Stromal cell of bone marrow (primary cell): ENCODE measurements around the gene GRIA4.
A peak's percentile ranks its signal among the peaks of the same experiment; 100 is the strongest.

Experiments
- DNase-seq: peaks from one replicate; pipeline ENCODE4 v3.0.0-alpha.2; 2012; ENCODE audit warnings: low read depth

The GRIA4 gene

GRCh38 chr11:105639527-105639926, 29.7 kb downstream of the GRIA4 start:
- DNase-seq = no peak

GRCh38 chr11:105641433-105641832, 31.6 kb downstream of the GRIA4 start:
- no peak for DNase-seq

GRCh38 chr11:105642870-105643269, 33.0 kb downstream of the GRIA4 start:
- no peak for DNase-seq

GRCh38 chr11:105644839-105645573, 35.1 kb downstream of the GRIA4 start:
- no peak for DNase-seq

GRCh38 chr11:105647780-105648179, 37.9 kb downstream of the GRIA4 start:
- no peak for DNase-seq

- DNase-seq = no peak
These were observed 38.9 kb downstream of the GRIA4 start for GRCh38 chr11:105648762-105649161.

- DNase-seq = no peak
These were observed 55.4 kb downstream of the GRIA4 start for GRCh38 chr11:105665281-105665680.

GRCh38 chr11:105667441-105667840, 57.6 kb downstream of the GRIA4 start:
- no peak for DNase-seq

GRCh38 chr11:105670811-105671210, 60.9 kb downstream of the GRIA4 start:
- DNase-seq = no peak

- peak; percentile 13 for DNase-seq
These were observed 63.2 kb downstream of the GRIA4 start for GRCh38 chr11:105673089-105673488.

GRCh38 chr11:105689631-105690030, 79.8 kb downstream of the GRIA4 start:
- DNase-seq = no peak

GRCh38 chr11:105690467-105690866, 80.6 kb downstream of the GRIA4 start:
- no peak for DNase-seq

GRCh38 chr11:105693075-105693759, 83.3 kb downstream of the GRIA4 start:
- no peak for DNase-seq

GRCh38 chr11:105696000-105696399, 86.1 kb downstream of the GRIA4 start:
- DNase-seq = no peak

- DNase-seq = no peak
These were observed 87.4 kb downstream of the GRIA4 start for GRCh38 chr11:105697291-105697690.

GRCh38 chr11:105699203-105699602, 89.3 kb downstream of the GRIA4 start:
- no peak for DNase-seq

GRCh38 chr11:105700271-105700670, 90.4 kb downstream of the GRIA4 start:
- no peak for DNase-seq

- DNase-seq = no peak
These were observed 91.2 kb downstream of the GRIA4 start for GRCh38 chr11:105701098-105701497.

- DNase-seq = no peak
These were observed 96.1 kb downstream of the GRIA4 start for GRCh38 chr11:105705786-105706530.

- no peak for DNase-seq
These were observed 103.2 kb downstream of the GRIA4 start for GRCh38 chr11:105713106-105713505.

GRCh38 chr11:105713696-105714095, 103.8 kb downstream of the GRIA4 start:
- DNase-seq = no peak

GRCh38 chr11:105718641-105719040, 108.8 kb downstream of the GRIA4 start:
- no peak for DNase-seq
